Epidermal melanocyte (primary cell): Measurements from ENCODE around the gene EXOC3L1.

Source experiments
- DNase-seq: peaks from one replicate; pipeline ENCODE4 v3.0.0; 2011; ENCODE audit warnings: low spot score; ENCODE audit not compliant: insufficient read length

EXOC3L1 gene

GRCh38 chr16:67199011-67199807 lies 9.3 kb upstream of the EXOC3L1 start, which contains the start of gene ELMO3:
Gene ELMO3 (plus strand): TSS chr16:67199131. CDS start chr16:67199327, 196 bp downstream.
- no peak for DNase-seq

DNA sequence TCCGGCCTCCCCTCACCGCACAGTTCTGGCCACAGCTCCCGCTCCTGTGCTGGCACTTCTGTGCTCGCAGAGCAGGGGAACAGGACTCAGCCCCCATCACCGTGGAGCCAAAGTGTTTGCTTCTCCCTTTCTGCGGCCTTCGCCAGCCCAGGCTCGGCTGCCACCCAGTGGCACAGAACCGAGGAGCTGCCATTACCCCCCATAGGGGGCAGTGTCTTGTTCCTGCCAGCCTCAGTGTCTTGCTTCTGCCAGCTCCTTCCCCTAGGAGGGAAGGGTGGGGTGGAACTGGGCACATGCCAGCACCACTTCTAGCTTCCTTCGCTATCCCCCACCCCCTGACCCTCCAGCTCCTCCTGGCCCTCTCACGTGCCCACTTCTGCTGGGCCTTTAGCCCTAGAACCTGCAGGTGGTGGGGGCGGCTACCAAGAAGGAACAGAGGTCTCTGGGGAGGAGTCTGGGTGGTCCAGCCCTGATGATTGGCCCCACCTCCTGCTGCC lies 8.3 kb upstream of the EXOC3L1 start:
- DNase-seq: no peak

- DNase-seq: no peak
Observed at GRCh38 chr16:67197704-67198103, 7.8 kb upstream of the EXOC3L1 start.

DNA sequence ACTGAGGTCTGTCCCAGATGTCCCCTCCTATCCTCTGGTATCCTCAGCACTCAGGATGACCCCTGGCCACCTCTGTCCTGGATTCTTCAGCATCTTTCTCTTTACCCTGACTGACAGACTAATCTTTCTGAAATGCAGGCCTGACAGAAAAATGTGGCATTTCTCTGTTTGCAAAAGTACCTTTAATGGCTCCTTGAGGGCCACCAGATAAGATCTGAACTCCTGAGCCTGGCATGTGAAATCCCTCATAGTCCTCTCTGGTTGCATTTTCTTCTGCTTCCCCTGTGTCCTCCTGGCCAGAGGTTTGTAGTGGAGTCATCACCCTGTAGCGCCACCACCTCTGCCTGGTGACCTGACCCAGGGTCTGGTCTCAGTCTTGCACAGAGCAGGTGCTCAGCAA lies 6.9 kb upstream of the EXOC3L1 start:
- DNase-seq: no peak

- DNase-seq: no peak
Observed at GRCh38 chr16:67195676-67196075, 5.7 kb upstream of the EXOC3L1 start.

GRCh38 chr16:67194260-67194659 lies 4.3 kb upstream of the EXOC3L1 start:
- no peak for DNase-seq

- no peak for DNase-seq
Observed at GRCh38 chr16:67193536-67193935, 3.6 kb upstream of the EXOC3L1 start.

DNA sequence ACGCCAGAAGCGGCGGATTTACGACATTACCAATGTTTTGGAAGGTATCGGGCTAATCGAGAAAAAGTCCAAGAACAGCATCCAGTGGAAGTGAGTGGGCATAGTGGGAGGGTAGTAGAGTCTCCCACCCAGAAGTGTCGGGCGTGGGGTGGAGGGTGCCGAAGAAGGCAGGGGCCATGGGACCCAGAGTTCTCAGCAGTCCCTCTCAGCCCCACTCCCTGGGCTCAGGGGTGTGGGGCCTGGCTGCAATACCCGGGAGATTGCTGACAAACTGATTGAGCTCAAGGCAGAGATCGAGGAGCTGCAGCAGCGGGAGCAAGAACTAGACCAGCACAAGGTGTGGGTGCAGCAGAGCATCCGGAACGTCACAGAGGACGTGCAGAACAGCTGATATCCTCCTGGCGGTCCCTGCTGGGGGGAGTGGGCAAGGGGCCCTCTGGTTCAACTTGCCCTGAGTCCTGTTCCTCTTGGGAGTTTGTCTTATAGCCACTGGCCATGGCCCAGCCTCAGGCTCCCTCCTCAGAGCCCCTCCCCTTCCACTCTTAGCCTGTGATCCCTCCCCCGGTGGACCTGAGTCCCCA lies 2.9 kb upstream of the EXOC3L1 start:
- DNase-seq: no peak

GRCh38 chr16:67191995-67192681 lies 2.2 kb upstream of the EXOC3L1 start, which contains the start of gene E2F4:
Gene E2F4 (plus strand): TSS chr16:67192155. CDS start chr16:67192228, 73 bp downstream.
- DNase-seq: peak; percentile 97

DNA sequence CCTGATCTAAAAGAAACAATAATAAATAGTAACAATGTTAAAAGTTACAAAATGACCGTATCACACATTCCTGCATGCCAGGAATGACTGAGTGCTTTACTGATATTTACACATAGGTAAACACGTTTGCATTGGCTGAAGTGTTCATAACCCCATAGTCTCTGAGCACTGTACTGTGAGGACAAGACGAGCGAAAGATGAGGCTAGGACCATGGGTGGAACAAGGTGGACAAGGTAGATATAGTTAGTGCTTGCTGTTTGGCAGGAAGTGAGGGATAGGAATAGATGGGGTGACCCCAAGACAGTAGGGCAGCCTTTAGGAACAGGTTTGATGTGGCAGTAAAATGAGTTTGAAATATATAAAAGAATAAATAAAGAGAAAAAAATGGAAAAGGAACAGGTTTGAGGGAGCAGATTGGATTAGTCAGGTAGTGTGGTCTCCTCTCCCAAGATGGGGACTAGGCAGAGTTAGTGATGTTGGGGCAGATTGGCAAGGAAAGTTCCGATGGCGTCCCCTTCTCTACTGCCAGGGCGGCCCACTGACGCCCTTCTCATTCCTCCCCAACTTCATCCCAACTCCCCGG lies 1.6 kb upstream of the EXOC3L1 start:
- no peak for DNase-seq

DNA sequence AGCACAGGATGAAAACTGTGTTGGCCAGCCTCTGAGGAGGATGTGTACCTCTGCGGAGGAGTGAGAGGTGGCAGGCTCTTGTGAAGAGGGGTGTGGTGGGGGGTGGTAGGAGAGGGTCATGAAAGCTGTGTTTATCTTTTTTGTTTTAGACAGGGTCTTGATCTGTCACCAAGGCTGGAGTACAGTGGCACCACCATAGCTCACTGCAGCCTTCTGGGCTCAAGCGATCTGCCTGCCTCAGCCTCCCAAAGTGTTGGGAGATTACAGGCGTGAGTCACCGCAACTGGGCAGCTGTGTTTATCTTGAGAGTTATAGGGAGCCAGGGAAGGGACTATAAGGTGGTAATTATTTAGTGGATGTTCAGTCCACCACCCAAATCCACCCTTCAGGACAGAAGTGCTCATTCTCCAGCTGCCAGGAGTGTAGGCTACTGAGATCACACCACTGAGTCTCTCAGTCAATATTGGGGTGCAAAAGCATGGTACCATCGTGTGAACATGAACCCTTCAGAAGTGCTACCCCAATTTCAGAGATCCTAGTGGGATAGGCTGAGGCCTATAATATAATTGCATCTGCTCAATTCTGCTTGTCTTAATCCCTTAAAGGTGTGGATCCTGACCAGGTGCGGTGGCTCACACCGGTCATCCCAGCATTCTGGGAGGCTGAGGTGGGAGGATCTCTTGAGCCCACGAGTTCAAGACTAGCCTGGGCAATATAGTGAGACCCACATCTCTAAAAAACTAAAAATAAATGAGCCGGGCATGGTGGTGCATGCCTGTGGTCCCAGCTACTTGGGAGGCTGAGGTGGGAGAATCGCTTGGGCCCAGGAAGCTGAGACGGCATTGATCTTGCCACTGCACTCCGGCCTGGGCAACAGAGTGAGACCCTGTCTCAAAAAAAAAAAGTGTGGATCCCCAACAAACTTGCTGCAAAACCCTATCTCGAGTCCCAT lies 788 bp upstream of the EXOC3L1 start:
- DNase-seq: no peak

DNA sequence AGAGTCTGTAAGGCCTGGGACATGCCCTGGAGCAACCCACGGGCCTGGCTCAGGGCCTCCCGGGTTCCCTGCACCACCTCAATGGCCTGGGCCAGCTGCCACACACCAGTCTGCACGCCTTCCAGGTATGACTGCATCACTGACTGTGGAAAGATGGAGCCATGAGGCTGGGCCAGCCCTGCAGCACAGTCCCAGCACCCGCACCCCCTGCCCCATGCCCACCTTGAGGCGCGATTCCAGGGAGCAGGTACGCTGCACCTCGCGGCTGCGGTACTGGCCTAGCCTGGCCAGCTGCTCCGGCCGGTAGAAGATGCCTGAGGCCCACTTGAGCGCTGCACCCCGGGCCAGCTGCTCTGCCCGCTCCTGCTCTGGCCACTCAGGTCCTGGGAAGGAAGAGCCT lies 1.1 kb downstream of the EXOC3L1 start:
- no peak for DNase-seq

DNA sequence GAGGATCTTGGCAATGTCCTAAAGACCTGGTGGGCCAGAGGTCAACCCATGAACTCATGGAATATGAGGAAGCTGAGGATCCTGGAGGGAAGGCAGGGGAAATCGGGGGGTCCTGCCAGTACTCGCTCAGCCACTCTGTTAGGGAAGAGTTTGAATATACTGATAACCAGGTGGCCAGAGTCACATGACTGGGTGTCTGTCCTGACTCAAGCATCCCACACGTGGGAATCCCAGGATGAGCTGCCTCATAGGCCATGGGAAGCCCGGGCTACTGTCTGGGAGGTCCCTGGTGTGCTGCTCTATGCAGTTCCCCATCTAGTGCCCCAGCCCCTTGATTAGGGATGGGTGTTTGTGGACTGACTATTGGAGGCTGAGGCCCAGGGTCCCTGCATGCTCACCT lies 1.6 kb downstream of the EXOC3L1 start:
- no peak for DNase-seq

GRCh38 chr16:67187175-67187890 lies 2.6 kb downstream of the EXOC3L1 start:
- no peak for DNase-seq

DNA sequence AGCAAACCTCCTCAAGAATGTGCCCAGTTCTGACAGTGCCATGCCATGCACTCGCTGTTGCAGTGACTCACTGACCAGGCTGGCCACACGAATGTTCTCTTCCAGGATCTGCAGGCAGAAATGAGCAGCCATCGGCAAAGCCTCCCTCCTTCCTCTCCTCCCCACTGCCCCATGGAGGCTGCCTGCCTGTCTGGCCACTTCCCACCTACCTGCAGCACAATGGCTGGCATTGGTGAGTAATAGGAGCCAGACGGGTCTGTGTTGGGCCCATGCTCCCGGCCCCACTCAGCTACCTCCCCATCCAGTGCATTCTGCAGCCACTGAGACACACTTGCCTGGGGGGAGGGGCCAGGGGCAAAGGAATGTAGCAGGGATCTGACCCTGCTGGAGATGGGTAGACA lies 3.4 kb downstream of the EXOC3L1 start:
- no peak for DNase-seq

DNA sequence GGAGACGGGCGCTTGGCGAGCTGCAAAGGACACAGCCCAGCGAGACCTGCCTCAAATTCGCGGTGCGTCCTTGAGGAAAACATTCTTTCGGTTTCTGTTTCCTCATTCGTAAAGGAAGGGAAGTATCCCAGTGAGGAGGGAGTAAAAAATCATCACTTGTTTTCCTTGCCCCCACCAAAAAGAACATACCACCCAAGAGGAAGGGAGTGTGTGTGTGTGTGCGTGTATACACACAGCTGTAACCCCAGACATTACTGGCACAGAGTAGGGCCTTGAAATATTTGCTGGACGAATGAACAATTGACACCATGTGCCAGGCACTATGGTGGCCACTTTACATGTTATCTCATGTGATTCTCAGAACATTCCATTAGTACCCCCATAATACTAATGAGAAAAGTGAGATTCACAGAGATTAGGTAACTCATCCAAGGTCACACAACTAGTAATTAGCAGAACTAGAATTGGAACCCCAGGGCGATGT lies 4.2 kb downstream of the EXOC3L1 start:
- DNase-seq: no peak

DNA sequence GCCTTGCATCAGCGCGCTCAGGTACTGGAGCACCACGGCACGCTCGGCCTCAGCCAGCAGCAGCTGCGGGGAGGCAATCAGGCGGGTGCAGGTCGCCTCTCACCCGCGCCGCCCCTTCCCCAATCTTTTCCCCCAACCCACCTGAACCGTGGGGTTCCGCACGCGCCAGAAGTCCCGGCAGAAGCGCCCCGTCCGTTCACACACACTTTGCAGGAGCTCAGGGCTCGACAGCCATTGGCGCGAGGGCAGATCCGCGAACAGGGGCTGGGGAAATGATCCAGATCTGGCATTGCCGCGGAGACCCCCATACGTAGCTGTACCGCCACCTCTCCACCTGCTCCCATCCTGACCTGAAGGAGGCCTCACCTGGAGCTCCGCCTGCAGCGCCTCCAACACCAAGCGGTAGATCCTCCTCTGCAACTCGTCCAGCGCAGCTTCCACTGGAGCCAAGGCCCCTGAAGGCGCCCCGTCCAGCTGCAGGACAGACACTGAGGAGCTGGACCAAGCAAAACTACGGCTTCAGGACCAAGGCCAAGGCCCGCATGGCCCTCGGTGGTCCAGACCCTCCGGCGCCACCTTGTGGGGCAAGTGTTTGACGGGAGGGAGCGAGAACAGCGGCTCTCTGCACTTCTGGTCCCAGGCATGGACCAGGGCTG lies 4.8 kb downstream of the EXOC3L1 start:
- DNase-seq: peak; percentile 76

DNA sequence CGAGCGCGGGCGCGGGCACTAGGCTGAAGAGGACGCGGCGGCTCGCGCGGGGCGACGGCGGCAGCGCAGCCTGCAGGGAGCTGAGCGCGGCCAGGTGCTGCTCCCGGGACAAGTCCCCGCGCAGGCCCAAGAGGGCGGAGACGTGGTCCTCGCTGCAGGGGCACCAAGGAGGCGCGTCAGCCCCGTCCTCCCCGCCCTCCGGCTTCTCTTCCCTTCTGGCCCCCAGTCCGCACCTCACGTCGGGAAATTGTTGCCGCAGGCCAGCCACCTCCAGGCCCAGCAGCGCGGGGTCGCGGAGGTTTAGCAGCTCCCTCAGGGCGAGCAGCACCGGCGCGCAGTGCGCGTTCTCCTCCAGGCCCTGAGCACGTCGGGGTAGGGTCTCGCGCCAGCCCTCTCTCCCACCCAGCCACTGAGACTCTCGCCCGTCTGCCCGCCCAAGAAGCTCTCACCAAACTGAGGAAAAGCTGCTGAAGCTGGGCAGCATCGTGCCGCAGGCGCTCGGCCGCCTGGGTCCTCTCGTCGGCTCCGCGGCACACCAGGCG lies 5.4 kb downstream of the EXOC3L1 start:
- no peak for DNase-seq
